GM19351 (cell line): ENCODE measurements around the gene KRTAP10-5.
"Not testable (repeated sequence)": the region's sequence is repeated elsewhere in the genome, so short reads cannot be mapped to it uniquely, and the experiment has no call there.

Source experiments
- ATAC-seq: cut with Tn5 transposase; IDR thresholded peaks from one replicate; pipeline ENCODE4 v1.9.1; 2021; ENCODE audit warnings: mild to moderate bottlenecking, moderate library complexity; ENCODE audit not compliant: unreplicated experiment

Gene KRTAP10-5

GRCh38 chr21:44552136-44552535 lies 28.3 kb downstream of the KRTAP10-5 start:
- no peak for ATAC-seq

- ATAC-seq, result no peak
Observed at GRCh38 chr21:44551340-44551961, 29.0 kb downstream of the KRTAP10-5 start, which contains the start of gene KRTAP10-2. Gene KRTAP10-2 (minus strand): TSS chr21:44551505. CDS start chr21:44551458, 47 bp downstream.

- ATAC-seq, result no peak
Observed at GRCh38 chr21:44550807-44551206, 29.6 kb downstream of the KRTAP10-5 start.

DNA sequence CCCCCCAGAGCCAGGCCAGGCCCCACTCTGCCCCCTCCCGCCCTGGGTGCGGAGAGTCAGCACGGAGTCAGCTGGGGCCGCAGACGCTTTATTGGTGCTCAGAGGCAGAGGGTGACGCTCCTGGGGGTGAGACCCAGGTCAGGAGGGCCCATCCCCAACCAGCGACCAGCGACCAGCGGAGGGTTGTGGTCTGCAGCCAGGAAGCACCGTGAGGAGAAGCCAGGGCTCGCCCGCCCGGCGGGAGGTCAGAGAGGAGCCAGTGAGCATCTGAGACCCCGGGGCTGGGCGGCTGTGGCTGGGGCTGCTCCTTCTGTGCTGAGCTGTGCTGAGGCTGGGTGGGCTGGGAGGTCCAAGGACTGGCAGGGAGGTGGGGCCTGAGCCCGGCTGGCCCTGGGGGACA lies 30.1 kb downstream of the KRTAP10-5 start:
- not testable (repeated sequence) for ATAC-seq

DNA sequence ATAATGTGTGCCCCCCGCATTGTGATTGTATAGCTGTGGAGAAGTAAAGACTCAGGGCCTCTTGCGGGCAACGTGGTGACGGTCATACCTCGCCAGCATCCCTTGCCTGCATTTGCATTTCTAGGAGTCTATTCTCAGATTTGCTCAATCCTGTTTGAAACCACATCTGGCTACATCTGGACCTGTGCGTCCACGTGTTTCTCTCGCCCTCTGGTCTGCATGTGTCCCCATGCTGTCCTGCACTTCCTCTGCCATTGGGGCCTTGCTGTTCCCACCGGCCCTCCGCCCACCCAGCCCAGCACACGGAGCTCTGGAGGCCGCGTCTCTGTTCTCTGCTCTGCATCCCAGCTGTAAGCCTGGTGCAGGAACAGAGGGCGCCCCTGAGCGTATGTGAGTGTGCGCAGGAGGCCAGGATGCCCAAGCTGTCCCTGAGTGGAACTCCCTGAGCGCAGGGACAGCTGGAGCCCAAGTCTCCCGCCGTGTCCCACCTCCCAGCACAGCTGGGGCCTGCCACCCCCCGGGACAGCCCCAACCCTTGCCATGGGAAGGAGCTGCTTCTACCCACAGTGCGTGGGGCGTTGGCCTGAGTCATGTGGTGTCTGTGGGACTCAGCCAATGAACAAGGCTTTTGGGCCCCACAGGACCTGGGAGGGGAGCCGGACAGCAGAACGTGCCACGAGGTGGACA lies 30.7 kb downstream of the KRTAP10-5 start:
- ATAC-seq, result no peak

- no peak for ATAC-seq
Observed at GRCh38 chr21:44548922-44549321, 31.5 kb downstream of the KRTAP10-5 start.

GRCh38 chr21:44548381-44548780 lies 32.0 kb downstream of the KRTAP10-5 start:
- no peak for ATAC-seq

DNA sequence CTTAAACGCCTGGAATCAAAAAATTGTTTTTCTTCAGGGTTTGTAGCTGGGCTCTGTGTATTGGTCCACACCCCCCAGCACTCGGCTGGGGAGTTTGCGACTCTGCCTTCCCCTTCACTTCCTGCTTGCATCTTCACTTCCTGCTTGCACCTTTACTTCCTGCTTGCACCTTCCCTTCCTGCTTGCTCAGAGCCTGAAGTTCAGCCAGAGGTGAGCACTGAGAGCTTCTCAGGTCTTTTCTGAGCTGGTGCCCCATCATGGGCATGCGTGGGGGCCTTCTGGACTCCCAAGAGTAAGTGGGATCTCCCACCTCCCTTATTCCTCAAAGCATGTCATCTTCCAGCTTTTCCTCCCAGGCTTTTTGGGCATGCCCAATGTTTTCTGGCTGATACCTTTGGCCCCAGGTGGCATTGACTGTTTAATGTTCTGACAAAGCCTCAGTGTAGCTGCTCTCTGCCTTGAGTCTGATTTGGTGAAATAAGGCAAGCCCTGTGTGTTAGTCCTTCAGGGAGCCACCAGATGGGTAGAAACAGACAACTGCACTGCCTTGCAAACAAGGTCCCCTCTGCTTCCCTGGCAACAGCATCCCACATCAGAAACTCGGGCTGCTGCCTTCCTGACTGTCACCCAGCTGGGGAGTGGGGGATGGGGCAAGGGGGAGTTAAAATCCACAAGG lies 32.6 kb downstream of the KRTAP10-5 start:
- ATAC-seq, result no peak

DNA sequence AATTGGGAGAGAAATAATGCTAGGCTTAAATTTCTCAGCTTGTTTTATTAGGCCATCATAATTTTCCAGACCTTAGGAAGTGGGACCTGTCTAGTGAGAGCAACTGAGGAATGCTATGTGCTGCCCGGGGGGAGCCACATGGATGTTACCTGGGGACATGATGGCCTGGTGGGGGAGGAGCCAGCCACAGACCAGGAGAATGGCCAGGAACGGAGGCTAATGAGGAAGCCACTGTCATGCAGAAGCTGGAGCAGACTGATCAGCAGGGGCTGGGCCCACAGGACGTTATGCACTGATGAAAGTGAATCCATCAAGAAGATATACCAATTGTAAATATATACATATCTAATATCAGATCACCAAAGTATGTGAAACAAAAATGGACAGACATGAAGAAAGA lies 35.8 kb downstream of the KRTAP10-5 start:
- no peak for ATAC-seq

DNA sequence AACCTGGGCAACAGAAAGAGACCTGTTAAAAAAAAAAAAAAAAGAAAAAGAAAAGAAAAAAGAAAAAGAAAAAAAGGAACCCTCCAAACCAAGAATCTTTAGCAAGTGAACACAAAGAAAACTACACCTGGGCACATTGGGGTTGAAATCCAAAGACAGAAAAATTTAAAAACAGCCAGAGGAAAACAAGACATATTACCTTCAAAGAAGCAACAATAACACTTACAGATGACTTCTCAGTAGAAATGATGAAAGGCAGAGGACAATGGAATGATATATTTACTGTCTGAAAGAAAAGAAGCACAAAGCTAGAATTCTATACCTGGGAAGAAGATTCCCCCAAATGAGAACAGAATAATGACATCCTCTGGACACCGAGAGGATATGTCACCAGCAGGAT lies 37.7 kb downstream of the KRTAP10-5 start:
- ATAC-seq, result no peak

- ATAC-seq, result no peak
Observed at GRCh38 chr21:44540741-44541288, 39.6 kb downstream of the KRTAP10-5 start.

DNA sequence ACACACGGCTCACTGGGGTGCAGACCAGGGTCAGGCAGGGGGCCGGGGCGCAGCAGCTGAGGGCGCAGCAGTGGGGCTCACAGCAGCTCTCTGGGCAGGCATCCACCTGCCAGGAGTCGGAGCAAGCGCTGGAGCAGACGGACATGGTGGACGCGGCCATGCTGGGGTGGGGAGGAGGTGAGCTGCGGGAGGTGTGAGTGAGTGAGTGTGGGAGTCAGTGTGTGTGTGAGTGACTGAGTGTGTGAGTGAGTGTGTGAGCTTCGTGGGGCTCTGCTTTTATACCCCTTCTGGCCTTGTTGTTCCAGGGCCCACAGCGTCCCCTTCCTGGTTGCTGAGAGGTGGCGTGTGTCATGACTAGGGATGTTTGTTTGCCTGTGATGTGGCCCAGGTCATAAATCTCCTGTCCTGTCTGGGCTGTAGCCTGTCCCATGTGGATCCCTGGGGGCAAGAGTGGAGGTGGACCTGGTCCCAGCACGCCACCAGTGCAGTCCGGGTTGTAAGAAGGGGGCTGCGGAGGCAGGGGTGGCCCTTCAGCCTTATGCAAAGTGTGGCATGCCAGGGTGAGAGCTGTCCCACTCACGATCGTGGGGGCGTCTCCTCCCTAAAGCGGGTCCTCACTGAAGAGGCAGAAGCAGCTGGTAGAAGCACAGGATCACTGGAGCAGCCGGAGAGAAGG lies 40.3 kb downstream of the KRTAP10-5 start, which contains the start of gene KRTAP10-1:
TSS of gene KRTAP10-1 (minus strand) at position 205 of the 676 bp plus-strand sequence. CDS start at position 160, 45 bp downstream.
- no peak for ATAC-seq

DNA sequence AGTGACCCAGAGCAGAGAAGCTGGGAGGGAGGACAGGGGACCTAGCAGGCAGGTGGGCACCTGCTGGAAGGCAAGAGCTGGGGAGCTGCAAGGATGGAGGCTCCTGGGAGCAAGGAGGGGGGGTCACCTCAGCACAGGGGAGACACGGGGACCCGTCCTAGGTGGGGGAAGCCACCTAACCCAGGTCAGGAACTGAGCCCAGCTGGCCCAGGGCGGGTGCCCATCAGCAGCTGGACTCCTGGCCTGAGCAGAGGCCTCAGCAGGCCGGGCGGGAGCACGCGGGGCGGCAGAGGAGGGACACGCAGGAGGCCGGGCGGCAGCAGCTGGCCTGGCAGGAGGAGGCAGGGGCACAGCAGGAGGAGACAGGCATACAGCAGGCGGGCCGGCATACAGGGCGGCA lies 41.4 kb downstream of the KRTAP10-5 start:
- no peak for ATAC-seq

DNA sequence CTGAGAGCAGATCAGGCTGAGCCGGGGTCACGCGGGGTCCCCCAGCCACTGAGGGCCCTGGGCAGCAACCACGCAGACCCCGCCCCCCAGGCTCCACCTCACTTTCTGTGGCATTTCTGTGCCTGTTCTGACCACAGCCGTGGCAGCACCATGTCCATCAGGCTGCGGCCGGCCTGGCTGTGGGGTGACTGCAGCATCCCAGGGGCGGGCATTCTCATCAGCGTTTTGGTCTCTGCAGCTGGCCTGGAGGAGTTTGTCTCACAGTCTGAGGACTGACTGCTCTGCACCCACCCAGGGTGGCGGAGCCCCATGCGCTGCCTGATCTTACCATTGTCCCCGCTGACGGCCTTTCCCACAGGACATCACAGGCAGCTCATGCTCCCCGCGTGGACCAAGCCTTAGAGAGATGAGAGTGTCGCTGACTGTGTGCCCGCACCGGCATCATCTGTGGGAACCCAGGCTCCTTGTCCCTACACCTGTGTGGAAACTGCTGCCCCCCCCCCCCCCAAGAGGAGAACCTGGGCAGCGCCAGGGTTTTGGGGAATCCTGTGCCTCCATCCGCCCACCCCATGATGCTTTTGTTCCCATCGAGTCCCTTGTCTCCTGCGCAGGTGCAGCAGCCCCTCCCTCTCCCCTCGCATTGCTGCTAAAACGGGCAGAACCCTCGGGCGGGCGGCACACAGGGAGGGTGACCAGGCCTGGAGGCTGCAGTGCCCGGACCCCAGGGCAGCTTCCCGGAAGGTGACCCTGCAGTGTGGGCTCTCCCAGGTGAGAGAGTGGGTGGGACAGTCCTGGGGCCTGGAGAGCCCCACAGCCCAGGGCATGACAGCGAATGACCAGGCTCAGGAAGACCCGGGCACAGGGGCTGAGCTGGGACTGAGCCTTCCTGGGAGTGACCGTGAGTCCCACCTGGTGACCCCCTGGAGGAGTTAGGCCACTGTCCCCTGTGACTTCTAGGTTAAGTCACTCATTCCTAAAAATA lies 42.2 kb downstream of the KRTAP10-5 start:
- ATAC-seq, result no peak

GRCh38 chr21:44535963-44536362 lies 44.4 kb downstream of the KRTAP10-5 start:
- no peak for ATAC-seq

- ATAC-seq, result no peak
Observed at GRCh38 chr21:44534688-44535087, 45.7 kb downstream of the KRTAP10-5 start.

GRCh38 chr21:44533891-44534627 lies 46.3 kb downstream of the KRTAP10-5 start:
- ATAC-seq, result no peak

GRCh38 chr21:44533121-44533890 lies 47.1 kb downstream of the KRTAP10-5 start:
- ATAC-seq, result no peak
